ENCODE results near the gene ENOSF1.

ENOSF1 gene

DNA sequence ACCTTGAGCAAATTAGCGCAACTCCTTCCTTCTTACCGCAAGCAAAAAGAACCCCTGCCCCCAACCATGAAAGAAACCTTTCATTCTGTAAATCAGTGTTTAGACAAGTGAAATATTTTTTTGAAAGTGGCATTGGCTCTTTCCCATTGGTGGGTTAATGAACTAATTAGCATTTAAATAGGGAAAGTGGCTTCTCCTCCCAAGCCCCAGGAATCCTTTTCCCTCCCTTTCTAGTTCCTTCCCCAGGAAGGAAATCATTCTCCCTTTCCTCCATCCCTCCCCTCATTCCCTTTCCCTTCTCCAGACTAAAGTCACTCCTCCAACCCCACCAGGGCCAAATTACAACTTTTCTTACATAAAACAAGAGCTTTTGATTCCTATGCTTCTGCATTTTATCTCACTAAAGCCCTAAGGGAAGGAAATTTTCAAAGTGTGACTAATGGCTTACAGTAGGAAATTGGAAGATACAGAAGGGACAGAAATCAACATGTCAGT lies 77.8 kb downstream of the ENOSF1 start:
- Histone ChIP-seq H3K4me1 (ENCODE audit: control insufficient read depth, insufficient read depth, low read length) (0 out of 2 replicates have a peak, but pooled peaks cover 9% of the 10 kb centered on the region), H3K27me3 (ENCODE audit: control insufficient read depth, insufficient read depth, low read length) (no peaks in the 10 kb centered on the region), H3K36me3 (ENCODE audit: control insufficient read depth, insufficient read depth, low read length) (no peaks in the 10 kb centered on the region), H3K27ac (ENCODE audit: low read depth, low read length) (no peak overlapping the region), H3K9me3 (ENCODE audit: control insufficient read depth, insufficient read depth, low read depth, low read length) (no peaks in the 10 kb centered on the region), H3K4me3 (ENCODE audit: low read depth, low read length) (peak overlapping the region; percentile 33), H3K9ac (ENCODE audit: low read length) (no peak overlapping the region)

DNA sequence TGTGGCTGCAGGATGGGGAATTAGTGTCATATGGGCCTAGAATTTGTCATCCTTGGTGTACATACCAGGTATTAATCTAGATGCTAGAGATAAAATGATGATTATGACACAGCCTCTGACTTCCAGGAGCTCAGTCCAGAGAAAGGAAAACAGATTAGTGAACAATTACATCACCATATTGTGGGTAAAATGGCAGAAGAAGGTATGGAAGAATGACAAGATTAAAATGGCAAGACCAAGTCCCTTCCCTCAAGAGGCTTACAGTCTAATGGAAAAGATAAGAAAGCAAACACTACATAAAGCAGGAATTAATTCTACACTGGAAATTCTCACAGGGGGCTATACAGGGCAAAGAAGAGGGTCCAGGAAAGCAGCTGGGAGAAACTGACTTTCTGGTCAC lies 80.9 kb downstream of the ENOSF1 start:
- no peaks in the 10 kb centered on the region for H3K27me3 ChIP-seq (ENCODE audit: control insufficient read depth, insufficient read depth, low read length)

DNA sequence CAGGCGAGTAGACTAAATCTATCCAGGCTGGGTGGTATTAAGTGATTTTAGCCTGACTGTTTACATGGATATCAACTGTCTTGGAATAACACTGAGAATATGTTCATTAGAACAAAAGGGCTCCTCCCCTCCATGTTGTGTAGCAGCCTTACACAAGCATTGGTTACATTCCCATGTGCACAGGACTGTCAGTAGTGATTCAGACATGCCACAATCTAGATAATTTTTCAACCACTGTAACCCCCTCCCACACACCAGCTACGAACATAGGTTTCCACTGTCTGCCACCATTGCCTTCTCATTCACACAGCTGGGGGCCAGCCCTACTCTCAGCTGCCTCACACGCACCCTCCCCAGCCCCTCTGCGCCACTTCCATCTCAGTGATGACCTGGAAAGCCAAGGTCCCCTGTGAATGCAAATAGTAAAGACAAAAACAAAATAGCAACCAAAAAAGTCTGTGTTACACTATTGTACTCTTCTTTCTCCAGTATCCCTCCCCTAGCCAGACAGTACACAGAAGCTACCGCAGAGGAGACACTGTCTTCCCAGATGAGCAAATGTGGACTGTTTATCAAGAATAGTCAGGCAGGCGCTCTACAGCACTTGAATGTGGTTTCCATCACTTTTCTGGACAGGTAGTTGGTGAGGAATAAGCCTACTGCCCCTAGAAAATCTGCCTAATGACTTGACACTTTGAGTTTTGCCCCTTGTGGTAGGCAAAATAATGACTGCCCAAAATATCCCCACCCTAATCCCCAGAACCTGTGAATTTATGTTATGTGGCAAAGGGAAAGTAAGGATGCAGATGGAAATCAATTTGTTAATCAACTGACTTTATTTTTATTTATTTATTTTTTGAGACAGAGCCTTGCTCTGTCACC lies 82.9 kb downstream of the ENOSF1 start:
- H3K4me3 ChIP-seq (ENCODE audit: low read depth, low read length) = no peak overlapping the region
- H3K9ac ChIP-seq (ENCODE audit: low read length) = no peak overlapping the region
- no peaks in the 10 kb centered on the region for H3K27me3 ChIP-seq (ENCODE audit: control insufficient read depth, insufficient read depth, low read length)
- H3K9me3 ChIP-seq (ENCODE audit: control insufficient read depth, insufficient read depth, low read depth, low read length) = no peaks in the 10 kb centered on the region
- H3K27ac ChIP-seq (ENCODE audit: low read depth, low read length) = no peak overlapping the region
- H3K4me1 ChIP-seq (ENCODE audit: control insufficient read depth, insufficient read depth, low read length) = peaks cover 3% of the 10 kb centered on the region
- H3K36me3 ChIP-seq (ENCODE audit: control insufficient read depth, insufficient read depth, low read length) = no peaks in the 10 kb centered on the region

More for the DNA sequence above, 80.9 kb downstream of the ENOSF1 start:
- Histone ChIP-seq H3K4me1 (ENCODE audit: control insufficient read depth, insufficient read depth, low read length) (0 out of 2 replicates have a peak, but pooled peaks cover 9% of the 10 kb centered on the region), H3K27ac (ENCODE audit: low read depth, low read length) (no peak overlapping the region), H3K4me3 (ENCODE audit: low read depth, low read length) (no peak overlapping the region), H3K36me3 (ENCODE audit: control insufficient read depth, insufficient read depth, low read length) (no peaks in the 10 kb centered on the region), H3K9ac (ENCODE audit: low read length) (no peak overlapping the region), H3K9me3 (ENCODE audit: control insufficient read depth, insufficient read depth, low read depth, low read length) (no peaks in the 10 kb centered on the region)

DNA sequence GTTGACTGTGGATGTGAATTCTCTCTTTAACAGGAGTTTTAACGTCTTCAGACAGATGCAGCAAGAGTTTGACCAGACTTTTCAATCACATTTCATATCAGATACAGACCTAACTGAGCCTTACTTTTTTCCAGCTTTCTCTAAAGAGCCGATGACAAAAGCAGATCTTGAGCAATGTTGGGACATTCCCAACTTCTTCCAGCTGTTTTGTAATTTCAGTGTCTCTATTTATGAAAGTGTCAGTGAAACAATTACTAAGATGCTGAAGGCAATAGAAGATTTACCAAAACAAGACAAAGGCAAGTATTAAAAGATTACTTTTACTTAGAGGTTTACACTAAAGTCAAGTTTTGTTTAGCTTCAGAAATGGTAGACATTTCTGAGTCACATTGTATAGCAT lies 85.2 kb downstream of the ENOSF1 start:
- Histone ChIP-seq H3K4me3 (ENCODE audit: low read depth, low read length) (no peak overlapping the region), H3K27ac (ENCODE audit: low read depth, low read length) (no peak overlapping the region), H3K9ac (ENCODE audit: low read length) (no peak overlapping the region), H3K36me3 (ENCODE audit: control insufficient read depth, insufficient read depth, low read length) (no peaks in the 10 kb centered on the region), H3K27me3 (ENCODE audit: control insufficient read depth, insufficient read depth, low read length) (no peaks in the 10 kb centered on the region), H3K4me1 (ENCODE audit: control insufficient read depth, insufficient read depth, low read length) (peaks cover 6% of the 10 kb centered on the region), H3K9me3 (ENCODE audit: control insufficient read depth, insufficient read depth, low read depth, low read length) (no peaks in the 10 kb centered on the region)

DNA sequence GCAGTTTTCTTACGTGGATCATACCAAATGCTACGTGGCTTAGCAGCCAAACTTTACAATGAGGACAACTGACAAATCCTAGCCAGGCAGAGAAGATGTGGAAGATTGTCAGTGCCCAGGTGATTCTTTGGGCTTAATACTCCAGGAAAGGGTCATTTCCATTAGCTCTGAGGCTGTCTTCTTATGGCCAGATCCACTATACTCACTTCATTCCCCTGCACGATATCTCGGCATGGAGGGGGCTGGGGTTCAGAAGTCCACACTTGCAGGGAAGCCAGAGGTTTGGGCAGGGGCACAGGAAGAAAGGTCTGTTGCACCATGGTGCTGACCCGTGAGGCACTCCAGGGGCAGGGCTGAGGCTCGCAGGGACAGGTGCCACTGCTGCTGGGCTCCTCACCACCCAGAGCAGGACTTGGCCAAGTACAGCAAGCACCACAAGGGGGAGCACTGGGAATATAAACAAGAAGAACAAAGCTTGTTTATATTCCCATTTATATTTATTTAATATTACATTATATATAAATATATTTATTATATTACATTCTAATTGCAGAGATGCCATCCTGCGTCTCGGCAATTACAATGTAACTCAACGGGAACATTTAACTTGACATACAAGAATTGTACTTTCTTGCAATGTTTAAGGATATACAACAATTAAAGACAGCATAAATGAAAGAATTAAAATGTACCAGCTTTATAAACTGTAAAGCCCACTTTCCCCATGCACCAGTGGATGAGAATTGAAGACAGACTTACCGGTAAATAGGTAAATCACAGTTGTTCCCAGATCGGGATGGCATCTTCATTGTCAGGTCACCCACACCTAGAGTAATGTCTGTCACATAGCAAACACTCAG lies 88.4 kb downstream of the ENOSF1 start:
- Histone ChIP-seq H3K4me3 (ENCODE audit: low read depth, low read length) (no peak overlapping the region), H3K4me1 (ENCODE audit: control insufficient read depth, insufficient read depth, low read length) (peaks cover 6% of the 10 kb centered on the region), H3K9me3 (ENCODE audit: control insufficient read depth, insufficient read depth, low read depth, low read length) (no peaks in the 10 kb centered on the region), H3K27me3 (ENCODE audit: control insufficient read depth, insufficient read depth, low read length) (no peaks in the 10 kb centered on the region), H3K9ac (ENCODE audit: low read length) (no peak overlapping the region), H3K27ac (ENCODE audit: low read depth, low read length) (no peak overlapping the region), H3K36me3 (ENCODE audit: control insufficient read depth, insufficient read depth, low read length) (no peaks in the 10 kb centered on the region)

DNA sequence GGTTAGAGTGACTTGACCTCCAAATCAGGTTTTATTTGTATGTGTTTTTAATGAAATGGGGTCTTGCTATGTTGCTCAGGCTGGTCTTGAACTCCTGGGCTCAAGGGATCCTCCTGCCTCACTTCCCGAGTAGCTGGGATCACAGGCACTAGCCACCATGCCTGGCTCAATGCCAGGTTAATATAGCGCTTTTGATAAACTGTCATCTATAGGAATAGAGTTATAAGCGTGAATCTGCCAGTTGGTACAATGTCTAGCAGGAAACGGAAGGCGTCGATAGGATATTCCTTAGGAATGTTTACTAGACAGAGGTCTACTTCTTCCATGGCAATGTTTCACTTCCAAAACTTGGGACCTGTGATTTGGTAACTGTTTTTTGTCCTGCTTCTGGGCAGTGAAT lies 90.1 kb downstream of the ENOSF1 start:
- H3K36me3 ChIP-seq (ENCODE audit: control insufficient read depth, insufficient read depth, low read length) = no peaks in the 10 kb centered on the region
- H3K9me3 ChIP-seq (ENCODE audit: control insufficient read depth, insufficient read depth, low read depth, low read length) = no peaks in the 10 kb centered on the region
- no peak overlapping the region for H3K4me3 ChIP-seq (ENCODE audit: low read depth, low read length)
- peaks cover 6% of the 10 kb centered on the region for H3K4me1 ChIP-seq (ENCODE audit: control insufficient read depth, insufficient read depth, low read length)
- H3K9ac ChIP-seq (ENCODE audit: low read length) = no peak overlapping the region
- H3K27ac ChIP-seq (ENCODE audit: low read depth, low read length) = no peak overlapping the region
- H3K27me3 ChIP-seq (ENCODE audit: control insufficient read depth, insufficient read depth, low read length) = no peaks in the 10 kb centered on the region

DNA sequence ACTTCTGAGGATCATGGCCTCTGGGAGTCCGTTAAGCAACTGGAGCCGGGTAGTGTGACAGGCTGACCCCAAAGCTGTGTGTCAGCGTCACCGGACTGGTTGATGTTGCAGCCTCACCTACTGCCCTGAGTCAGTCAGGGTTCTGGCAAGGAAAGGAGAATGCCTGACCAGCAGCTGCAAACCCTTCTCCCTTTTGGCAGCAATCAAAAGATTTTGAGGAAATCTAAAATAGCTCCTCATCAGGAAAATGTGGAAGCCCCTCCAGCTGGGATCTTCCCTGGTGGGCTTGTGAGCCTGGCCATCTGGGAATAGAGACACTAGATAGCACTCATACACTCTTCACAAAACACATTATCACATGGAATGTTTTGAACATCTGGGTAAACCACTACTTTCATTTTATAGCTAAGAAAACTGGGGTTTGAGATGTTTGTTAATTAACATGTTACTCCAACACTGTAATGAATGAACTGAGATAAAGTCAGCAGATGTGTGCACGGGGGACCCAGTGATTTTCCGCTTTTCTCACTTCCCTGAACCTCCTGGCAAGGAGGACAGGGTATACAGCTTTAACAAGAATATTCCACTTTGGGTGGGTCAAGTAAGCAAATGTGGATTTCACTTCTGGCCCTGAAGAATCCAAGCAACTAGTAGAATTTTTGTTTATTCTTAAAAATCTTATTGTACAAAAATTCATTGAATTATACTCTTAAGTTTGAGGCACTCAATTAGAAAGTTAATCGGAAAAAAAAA lies 91.0 kb downstream of the ENOSF1 start:
- H3K27me3 ChIP-seq (ENCODE audit: control insufficient read depth, insufficient read depth, low read length) = no peaks in the 10 kb centered on the region
- no peaks in the 10 kb centered on the region for H3K9me3 ChIP-seq (ENCODE audit: control insufficient read depth, insufficient read depth, low read depth, low read length)
- H3K4me3 ChIP-seq (ENCODE audit: low read depth, low read length) = no peak overlapping the region
- no peaks in the 10 kb centered on the region for H3K36me3 ChIP-seq (ENCODE audit: control insufficient read depth, insufficient read depth, low read length)
- H3K9ac ChIP-seq (ENCODE audit: low read length) = no peak overlapping the region
- H3K4me1 ChIP-seq (ENCODE audit: control insufficient read depth, insufficient read depth, low read length) = peaks cover 6% of the 10 kb centered on the region
- no peak overlapping the region for H3K27ac ChIP-seq (ENCODE audit: low read depth, low read length)

Measured in HUES6 (cell line).